GM12892 (cell line): Measurements from ENCODE around the gene ACTR8.

Source experiments
- POLR2A ChIP-seq: IDR thresholded peaks from 2 replicates; pipeline ENCODE4 v1.6.1; 2011; ENCODE audit warnings: low read depth, low read length, control low read depth
- POLR2AphosphoS5 ChIP-seq: IDR thresholded peaks from 2 replicates; pipeline ENCODE4 v1.6.1; 2011; ENCODE audit warnings: low read depth, low read length, control low read depth

DNA sequence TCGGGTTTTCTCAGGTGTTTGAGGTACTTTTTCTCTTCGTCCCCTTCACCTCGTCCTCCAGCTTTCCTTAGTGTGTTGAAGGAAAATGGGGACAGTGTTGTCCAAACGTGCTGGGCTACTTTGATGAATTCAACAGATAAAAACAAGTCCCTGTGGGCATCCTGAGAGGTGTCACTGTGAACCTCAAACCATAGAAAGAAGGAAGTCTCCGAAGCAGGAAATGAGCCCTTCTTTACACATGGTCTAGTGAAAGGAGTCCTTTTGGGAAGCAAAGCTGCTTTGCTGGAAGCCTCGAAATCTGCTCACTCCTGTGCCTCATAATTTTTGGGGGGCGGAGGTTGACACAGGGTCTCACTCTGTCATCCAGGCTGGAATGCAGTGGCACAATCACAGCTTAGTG is 25.0 kb downstream of the ACTR8 start:
- TF ChIP-seq POLR2AphosphoS5: no peak
- no peak for TF ChIP-seq POLR2A
